Mucosa of descending colon (tissue), 3 donors: ENCODE data around the gene ST6GALNAC2. TPM values are rescaled to one million over a fixed set of nuclear protein-coding genes. Genes with fewer than 3 reads are reported as not detected.

Experiments used
- ATAC-seq: fragments of 200-7000 bp; cut with Tn5 transposase; one replicate; pipeline ENCODE4 v1.9.1; 2020; ENCODE audit warnings: mild to moderate bottlenecking, moderate library complexity
- DNase-seq, 3 donors: peaks; one replicate each; pipeline ENCODE4 v3.0.0-alpha.2; 2020
- H3K36me3 ChIP-seq: fragments of 200-600 bp; one replicate; pipeline ENCODE4 v1.8.0; 2021; ENCODE audit warnings: low read depth, mild to moderate bottlenecking
- H3K4me1 ChIP-seq: fragments of 200-600 bp; one replicate; pipeline ENCODE4 v1.8.0; 2021; ENCODE audit warnings: low read depth, mild to moderate bottlenecking
- H3K4me3 ChIP-seq: fragments of 200-600 bp; one replicate; pipeline ENCODE4 v1.8.0; 2021; ENCODE audit warnings: mild to moderate bottlenecking
- H3K9me3 ChIP-seq: fragments of 200-600 bp; one replicate; pipeline ENCODE4 v1.8.0; 2021; ENCODE audit warnings: mild to moderate bottlenecking
- intact Hi-C, 2 donors: fragments of 100-400 bp; cut with DNase I in 1 of 2; cut with micrococcal nuclease in 1 of 2; formaldehyde crosslinking; loops; one replicate each; pipeline versions ENCODE4 v1.11.0 to v1.11.1; 2022; cut with DNase I, micrococcal nuclease
- total RNA-seq, 3 donors: library from RNA; stranded (reverse); fragmentation: NEBNext Ultra II Directional in 2 of 3; extraction: Animal tissue kit (Norgen Biotek cat#: 25700) in 2 of 3; gene quantifications; one replicate each; pipeline versions ENCODE4 v1.2.1 to v1.2.4, GENCODE V29; 2021 to 2023
- TF ChIP-seq, protein P1 (sequence below): fragments of 200-600 bp; IDR thresholded peaks from one replicate; pipeline ENCODE4 v1.8.0; 2022; ENCODE audit warnings: antibody characterized with exemption, mild to moderate bottlenecking
- donor health status: DM: no; HTN: no; CAD: no; lungs with moderate emphysema.
- donor health status: DM: no; HTN: no; CAD: no.
- donor health status: DM: no; HTN: yes; CAD: no.

Gene ST6GALNAC2
- total RNA-seq, 3 donors from 2014 or later, result 3.7 to 11.1 (median 4.3) TPM

DNA sequence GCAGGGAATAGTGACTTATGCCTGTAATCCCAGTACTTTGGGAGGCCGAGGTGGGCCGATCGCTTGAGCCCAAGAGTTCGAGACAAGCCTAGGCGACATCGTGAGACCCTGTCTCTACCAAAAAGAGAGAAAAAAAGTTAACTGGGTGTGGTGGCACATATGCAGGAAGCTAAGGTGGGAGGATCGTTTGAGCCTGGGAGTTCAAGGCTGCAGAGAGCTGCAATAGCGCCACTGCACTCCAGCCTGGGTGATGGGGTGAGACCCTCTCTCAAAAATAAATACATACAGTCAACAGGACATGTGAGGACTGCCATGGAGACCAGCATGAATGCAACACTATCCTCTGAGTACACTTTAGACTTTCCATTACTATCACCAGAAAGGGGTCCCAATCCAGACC, 15.4 kb upstream of the ST6GALNAC2 start:
- no peaks in the 10 kb centered on the region for H3K4me1 ChIP-seq
- TF ChIP-seq, protein P1, sequence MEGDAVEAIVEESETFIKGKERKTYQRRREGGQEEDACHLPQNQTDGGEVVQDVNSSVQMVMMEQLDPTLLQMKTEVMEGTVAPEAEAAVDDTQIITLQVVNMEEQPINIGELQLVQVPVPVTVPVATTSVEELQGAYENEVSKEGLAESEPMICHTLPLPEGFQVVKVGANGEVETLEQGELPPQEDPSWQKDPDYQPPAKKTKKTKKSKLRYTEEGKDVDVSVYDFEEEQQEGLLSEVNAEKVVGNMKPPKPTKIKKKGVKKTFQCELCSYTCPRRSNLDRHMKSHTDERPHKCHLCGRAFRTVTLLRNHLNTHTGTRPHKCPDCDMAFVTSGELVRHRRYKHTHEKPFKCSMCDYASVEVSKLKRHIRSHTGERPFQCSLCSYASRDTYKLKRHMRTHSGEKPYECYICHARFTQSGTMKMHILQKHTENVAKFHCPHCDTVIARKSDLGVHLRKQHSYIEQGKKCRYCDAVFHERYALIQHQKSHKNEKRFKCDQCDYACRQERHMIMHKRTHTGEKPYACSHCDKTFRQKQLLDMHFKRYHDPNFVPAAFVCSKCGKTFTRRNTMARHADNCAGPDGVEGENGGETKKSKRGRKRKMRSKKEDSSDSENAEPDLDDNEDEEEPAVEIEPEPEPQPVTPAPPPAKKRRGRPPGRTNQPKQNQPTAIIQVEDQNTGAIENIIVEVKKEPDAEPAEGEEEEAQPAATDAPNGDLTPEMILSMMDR, result no peak
- H3K9me3 ChIP-seq, result no peaks in the 10 kb centered on the region
- DNase-seq (no peak), ATAC-seq (no peak)
- no peak overlapping the region for H3K4me3 ChIP-seq
- intact Hi-C loops, result no loop called here
- H3K36me3 ChIP-seq, result no peaks in the 10 kb centered on the region

DNA sequence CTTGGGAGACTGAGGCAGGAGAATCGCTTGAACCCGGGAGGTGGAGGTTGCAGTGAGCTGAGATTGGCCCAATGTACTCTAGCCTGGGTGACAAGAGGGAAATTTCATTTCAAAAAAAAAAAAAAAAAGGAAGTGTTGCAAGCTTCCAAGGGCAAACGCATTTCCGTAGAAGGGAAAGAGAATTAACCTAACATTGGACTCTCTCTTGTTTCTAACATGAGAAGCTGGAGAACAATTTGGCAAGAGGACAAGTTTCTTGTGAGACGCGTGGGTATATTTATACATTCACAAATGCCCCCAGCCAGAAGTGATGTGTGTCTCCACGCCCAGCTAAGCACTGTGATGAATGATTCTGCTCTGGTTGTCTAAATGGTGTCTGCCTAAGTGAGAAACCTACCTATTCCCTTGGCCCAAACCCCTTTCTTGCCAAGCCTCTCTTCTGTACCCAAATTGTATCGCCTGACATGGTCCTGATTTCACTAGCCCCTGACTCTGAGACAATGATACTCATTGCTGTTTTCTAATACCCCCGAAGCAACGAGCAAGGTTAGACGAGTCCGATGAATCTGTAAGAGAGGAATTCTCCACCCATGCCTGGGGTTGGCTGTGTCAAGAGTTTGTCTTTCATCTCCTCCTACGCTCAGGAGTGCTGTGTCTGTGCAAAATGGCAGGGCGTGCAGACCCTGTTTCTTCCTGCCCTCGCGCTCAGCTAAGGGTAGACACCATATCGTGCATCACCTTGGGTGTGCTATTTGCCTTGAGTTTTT, 14.2 kb upstream of the ST6GALNAC2 start:
- TF ChIP-seq, protein P1, result no peak
- Histone ChIP-seq H3K36me3 (no peaks in the 10 kb centered on the region), H3K9me3 (no peaks in the 10 kb centered on the region), H3K4me1 (no peaks in the 10 kb centered on the region), H3K4me3 (no peak overlapping the region)
- DNase-seq (no peak), ATAC-seq (no peak)
- intact Hi-C loops, result no loop called here

DNA sequence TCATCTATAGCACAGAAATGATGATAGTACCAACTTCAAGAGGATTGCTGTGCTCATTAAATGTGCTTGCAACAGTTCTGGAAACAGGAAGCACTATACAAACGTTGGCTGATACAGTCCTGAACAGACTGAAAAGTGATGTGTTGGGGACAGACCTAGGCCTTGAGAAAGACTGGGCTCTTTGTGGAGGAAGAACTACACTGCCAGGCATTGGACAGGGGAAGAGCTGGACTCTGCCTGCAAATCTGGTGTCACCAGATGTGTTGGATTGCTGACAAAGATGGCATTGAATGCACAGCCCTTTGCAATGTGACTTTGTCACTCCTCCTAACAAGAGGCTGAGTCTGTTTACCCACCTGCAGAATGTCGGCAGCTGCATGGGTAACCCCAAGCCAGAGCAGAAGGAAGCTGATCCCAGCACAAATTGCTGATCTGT, 12.4 kb upstream of the ST6GALNAC2 start:
- Histone ChIP-seq H3K4me3 (no peak overlapping the region), H3K36me3 (no peaks in the 10 kb centered on the region), H3K4me1 (no peaks in the 10 kb centered on the region), H3K9me3 (no peaks in the 10 kb centered on the region)
- intact Hi-C loops, result no loop called here
- TF ChIP-seq, protein P1, result no peak
- ATAC-seq (peak; percentile 47), DNase-seq (no peak)

DNA sequence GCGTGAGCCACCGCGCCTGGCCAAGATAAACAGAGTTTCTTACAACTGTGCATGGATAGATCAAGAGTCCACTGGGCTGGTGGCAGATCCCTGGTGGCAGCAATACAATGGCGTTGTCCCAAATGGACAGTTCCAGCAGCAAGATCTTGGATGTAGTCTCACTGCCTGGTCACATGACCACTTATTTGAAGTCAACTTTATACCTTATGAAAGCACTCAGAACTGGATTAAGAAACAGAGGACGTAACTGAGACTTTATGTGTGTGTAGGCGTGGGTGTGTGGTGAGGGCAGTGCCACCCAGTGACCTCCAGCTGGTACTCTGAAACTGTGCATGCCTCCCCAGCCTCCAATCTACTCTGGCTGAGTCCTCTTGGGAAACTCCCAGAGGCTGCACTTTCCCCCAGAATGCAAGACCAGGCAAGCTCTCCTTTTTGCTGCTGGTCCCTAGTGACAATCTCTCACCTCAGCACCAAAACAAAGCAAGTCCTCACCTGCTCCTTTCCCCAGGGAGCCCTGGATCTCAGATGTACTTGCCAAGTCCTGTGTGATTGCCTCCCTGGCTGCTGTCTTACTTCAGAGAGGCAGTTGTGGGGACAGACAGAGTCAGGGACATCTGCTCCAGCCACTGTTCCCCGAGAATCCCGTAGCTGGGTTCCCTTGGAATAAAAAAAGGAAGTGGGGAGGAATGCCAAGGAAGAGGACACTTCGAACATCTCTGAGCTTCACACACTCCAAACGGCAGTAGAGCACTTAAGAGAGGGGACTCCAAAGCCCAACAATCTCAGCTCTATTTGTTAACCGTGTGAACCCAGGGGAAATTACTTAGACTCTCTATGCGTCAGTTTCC, 11.7 kb upstream of the ST6GALNAC2 start:
- ATAC-seq (peak; percentile 81), DNase-seq (no peak)
- TF ChIP-seq, protein P1, result no peak
- H3K4me3 ChIP-seq, result no peak overlapping the region
- H3K36me3 ChIP-seq, result no peaks in the 10 kb centered on the region
- no peaks in the 10 kb centered on the region for H3K9me3 ChIP-seq
- intact Hi-C loops, result no loop called here
- H3K4me1 ChIP-seq, result no peaks in the 10 kb centered on the region

DNA sequence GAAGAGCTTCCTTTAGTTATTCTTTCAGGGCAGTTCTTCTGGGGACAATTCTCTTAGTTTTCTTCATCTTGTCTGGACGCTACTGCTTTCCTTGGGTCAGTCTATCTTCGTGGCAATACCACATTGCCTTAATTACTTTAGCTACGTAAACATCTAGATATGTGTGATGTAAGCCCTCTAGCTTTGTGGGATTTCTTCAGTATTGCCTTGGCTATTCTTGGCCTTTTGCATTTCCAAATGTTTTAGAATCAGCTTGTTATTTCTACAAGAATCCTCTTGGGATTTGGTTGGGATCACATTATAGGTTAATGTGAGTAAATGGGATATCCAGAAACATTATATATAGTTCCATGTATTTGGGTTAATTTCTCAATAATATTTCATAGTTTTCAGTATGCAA, 9.0 kb upstream of the ST6GALNAC2 start:
- DNase-seq, result no peak
- no peaks in the 10 kb centered on the region for H3K9me3 ChIP-seq
- H3K4me1 ChIP-seq, result no peaks in the 10 kb centered on the region
- intact Hi-C loops, result no loop called here
- H3K36me3 ChIP-seq, result no peaks in the 10 kb centered on the region
- ATAC-seq, result no peak
- H3K4me3 ChIP-seq, result no peak overlapping the region
- TF ChIP-seq, protein P1, result no peak
